WTC11 (cell line): Measurements from ENCODE around the gene TBC1D22A. TPM values are rescaled to one million over a fixed set of nuclear protein-coding genes. Genes with fewer than 3 reads are reported as not detected.

Experiments used
- ATAC-seq: fragments of 200-7000 bp; cut with Tn5 transposase; 2 replicates; pipeline ENCODE4 v1.10.0; 2021; ENCODE audit warnings: mild to moderate bottlenecking, moderate library complexity
- CTCF ChIA-PET: fragments of 300-600 bp; sonication (Branson Sonifier 250); formaldehyde crosslinking; loops from one replicate; lab custom pipeline; 2021; ENCODE audit warnings: antibody characterized with exemption; lab: Charles Lee
- POLR2A ChIA-PET: fragments of 350-600 bp; sonication (Branson Sonifier 250); formaldehyde crosslinking; loops from one replicate; lab custom pipeline; 2021; ENCODE audit warnings: antibody characterized with exemption; lab: Charles Lee
- DNase-seq: peaks from one replicate; pipeline ENCODE4 v3.0.0; 2021; ENCODE audit warnings: low spot score
- H3K27ac Mint-ChIP-seq: 2 replicates; pipeline ENCODE4 v1.8.0; 2021; ENCODE audit warnings: mixed read lengths
- H3K27me3 Mint-ChIP-seq: 2 replicates; pipeline ENCODE4 v1.8.0; 2021; ENCODE audit warnings: low read depth, mild to moderate bottlenecking, moderate library complexity, mixed read lengths
- H3K36me3 Mint-ChIP-seq: 2 replicates; pipeline ENCODE4 v1.8.0; 2021; ENCODE audit warnings: mixed read lengths
- H3K4me1 Mint-ChIP-seq: 2 replicates; pipeline ENCODE4 v1.8.0; 2022; ENCODE audit warnings: mixed read lengths
- H3K4me3 Mint-ChIP-seq: 2 replicates; pipeline ENCODE4 v1.8.0; 2021; ENCODE audit warnings: mild to moderate bottlenecking, moderate library complexity, mixed read lengths
- H3K9me3 Mint-ChIP-seq: 2 replicates; pipeline ENCODE4 v1.8.0; 2021; ENCODE audit warnings: mixed read lengths
- CREM ChIP-seq: sonication (generic); formaldehyde crosslinking; IDR thresholded peaks from 2 replicates; pipeline ENCODE4 v1.8.1; 2022; ENCODE audit warnings: mild to moderate bottlenecking, missing genetic modification reagents, moderate library complexity
- ELF4 ChIP-seq: sonication (generic); formaldehyde crosslinking; IDR thresholded peaks from 2 replicates; pipeline ENCODE4 v1.8.1; 2022; ENCODE audit warnings: low read depth, mild to moderate bottlenecking, moderate library complexity, missing genetic modification reagents
- GTF2I ChIP-seq: fragments of 250-450 bp; sonication (Bioruptor Pico); conservative IDR thresholded peaks from 2 replicates; pipeline ENCODE4 v1.4.0; 2021; ENCODE audit warnings: mild to moderate bottlenecking
- HMGA2 ChIP-seq: fragments of 250-450 bp; sonication (Bioruptor Pico); IDR thresholded peaks from 2 replicates; pipeline ENCODE4 v1.4.0; 2021; ENCODE audit warnings: mild to moderate bottlenecking, moderate library complexity
- JUN ChIP-seq: sonication (generic); formaldehyde crosslinking; IDR thresholded peaks from 2 replicates; pipeline ENCODE4 v1.8.0; 2023; ENCODE audit warnings: mild to moderate bottlenecking, missing genetic modification reagents
- MYBL2 ChIP-seq: sonication (generic); formaldehyde crosslinking; IDR thresholded peaks from 2 replicates; pipeline ENCODE4 v1.8.1; 2023; ENCODE audit warnings: mild to moderate bottlenecking, moderate library complexity, missing genetic modification reagents
- NR1H2 ChIP-seq: sonication (generic); formaldehyde crosslinking; IDR thresholded peaks from 2 replicates; pipeline ENCODE4 v1.9.0; 2021; ENCODE audit warnings: mild to moderate bottlenecking, moderate library complexity, missing genetic modification reagents
- SMAD4 ChIP-seq: sonication (generic); formaldehyde crosslinking; IDR thresholded peaks from 2 replicates; pipeline ENCODE4 v1.8.0; 2022; ENCODE audit warnings: mild to moderate bottlenecking, missing genetic modification reagents
- TEAD4 ChIP-seq: sonication (generic); formaldehyde crosslinking; IDR thresholded peaks from 2 replicates; pipeline ENCODE4 v1.8.0; 2022; ENCODE audit warnings: mild to moderate bottlenecking, missing genetic modification reagents
- ZNF219 ChIP-seq: sonication (generic); formaldehyde crosslinking; IDR thresholded peaks from 2 replicates; pipeline ENCODE4 v1.8.0; 2023; ENCODE audit warnings: missing genetic modification reagents, mild to moderate bottlenecking, borderline replicate concordance
- ZNF671 ChIP-seq: fragments of 250-450 bp; sonication (Bioruptor Pico); IDR thresholded peaks from 2 replicates; pipeline ENCODE4 v1.8.0; 2021; ENCODE audit warnings: mild to moderate bottlenecking
- total RNA-seq: library from RNA; stranded (reverse); gene quantifications from 3 replicates; pipeline ENCODE4 v1.2.3, GENCODE V29; 2021
- TF ChIP-seq, protein P1 (sequence below): sonication (generic); formaldehyde crosslinking; conservative IDR thresholded peaks from 2 replicates; pipeline ENCODE4 v1.8.1; 2023; ENCODE audit warnings: mild to moderate bottlenecking, low read depth, missing genetic modification reagents, moderate library complexity
- TF ChIP-seq, protein P2 (sequence below): sonication (generic); formaldehyde crosslinking; IDR thresholded peaks from 2 replicates; pipeline ENCODE4 v1.8.0; 2022; ENCODE audit warnings: missing genetic modification reagents
- TF ChIP-seq, protein P3 (sequence below): fragments of 250-450 bp; sonication (Bioruptor Pico); IDR thresholded peaks from 2 replicates; pipeline ENCODE4 v1.9.0; 2021; ENCODE audit warnings: moderate library complexity, mild to moderate bottlenecking, inconsistent platforms, borderline replicate concordance
- TF ChIP-seq, protein P4 (sequence below): fragments of 250-450 bp; sonication (Bioruptor Pico); IDR thresholded peaks from 2 replicates; pipeline ENCODE4 v2.1.2; 2022; ENCODE audit warnings: mild to moderate bottlenecking, moderate library complexity
- TF ChIP-seq, protein P5 (sequence below): sonication (generic); formaldehyde crosslinking; IDR thresholded peaks from 2 replicates; pipeline ENCODE4 v1.8.1; 2022; ENCODE audit warnings: missing genetic modification reagents, borderline replicate concordance
- TF ChIP-seq, protein P6 (sequence below): sonication (generic); formaldehyde crosslinking; IDR thresholded peaks from 2 replicates; pipeline ENCODE4 v1.8.0; 2023; ENCODE audit warnings: mild to moderate bottlenecking, missing genetic modification reagents
- TF ChIP-seq, protein P7 (sequence below): sonication (generic); formaldehyde crosslinking; IDR thresholded peaks from 2 replicates; pipeline ENCODE4 v1.8.1; 2023; ENCODE audit warnings: mild to moderate bottlenecking, missing genetic modification reagents

The TBC1D22A gene
- total RNA-seq, 1 experiment from 2014 or later: 18.1 TPM

DNA sequence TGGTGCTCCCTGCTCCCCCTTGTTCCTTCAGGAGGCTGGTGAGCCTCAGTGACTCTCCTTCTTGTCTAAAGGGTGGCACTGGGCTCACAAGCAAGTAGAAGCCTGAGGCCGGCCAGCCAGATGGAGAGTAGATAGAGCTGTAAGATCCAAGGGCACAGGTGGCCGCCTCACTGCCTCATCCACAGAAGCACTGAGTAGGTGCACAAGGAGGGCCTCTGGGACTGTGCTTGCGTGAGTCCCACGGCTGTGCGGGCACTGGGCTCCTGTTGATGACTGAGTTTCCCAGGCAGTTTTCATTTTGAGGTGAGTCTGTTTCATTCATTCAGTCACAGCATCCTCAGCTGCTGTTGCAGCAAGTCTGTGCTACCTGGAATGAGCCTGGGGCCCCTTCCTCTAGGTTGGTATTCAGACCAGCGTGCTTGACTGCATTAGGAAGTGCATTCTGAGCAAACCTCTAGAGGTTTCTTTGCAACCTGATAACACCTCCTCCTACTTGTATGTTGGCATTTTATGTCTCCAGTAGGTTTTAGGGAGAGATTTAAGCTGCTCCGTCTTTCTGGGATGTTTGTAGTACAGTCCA, 184.0 kb downstream of the TBC1D22A start:
- TF ChIP-seq ZNF671 (CRISPR knock-in tag): no peak
- TF ChIP-seq ELF4: no peak
- TF ChIP-seq GTF2I: no peak
- no peak for TF ChIP-seq HMGA2 (CRISPR knock-in tag)
- TF ChIP-seq, protein P1, sequence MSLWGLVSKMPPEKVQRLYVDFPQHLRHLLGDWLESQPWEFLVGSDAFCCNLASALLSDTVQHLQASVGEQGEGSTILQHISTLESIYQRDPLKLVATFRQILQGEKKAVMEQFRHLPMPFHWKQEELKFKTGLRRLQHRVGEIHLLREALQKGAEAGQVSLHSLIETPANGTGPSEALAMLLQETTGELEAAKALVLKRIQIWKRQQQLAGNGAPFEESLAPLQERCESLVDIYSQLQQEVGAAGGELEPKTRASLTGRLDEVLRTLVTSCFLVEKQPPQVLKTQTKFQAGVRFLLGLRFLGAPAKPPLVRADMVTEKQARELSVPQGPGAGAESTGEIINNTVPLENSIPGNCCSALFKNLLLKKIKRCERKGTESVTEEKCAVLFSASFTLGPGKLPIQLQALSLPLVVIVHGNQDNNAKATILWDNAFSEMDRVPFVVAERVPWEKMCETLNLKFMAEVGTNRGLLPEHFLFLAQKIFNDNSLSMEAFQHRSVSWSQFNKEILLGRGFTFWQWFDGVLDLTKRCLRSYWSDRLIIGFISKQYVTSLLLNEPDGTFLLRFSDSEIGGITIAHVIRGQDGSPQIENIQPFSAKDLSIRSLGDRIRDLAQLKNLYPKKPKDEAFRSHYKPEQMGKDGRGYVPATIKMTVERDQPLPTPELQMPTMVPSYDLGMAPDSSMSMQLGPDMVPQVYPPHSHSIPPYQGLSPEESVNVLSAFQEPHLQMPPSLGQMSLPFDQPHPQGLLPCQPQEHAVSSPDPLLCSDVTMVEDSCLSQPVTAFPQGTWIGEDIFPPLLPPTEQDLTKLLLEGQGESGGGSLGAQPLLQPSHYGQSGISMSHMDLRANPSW: no peak
- TF ChIP-seq SMAD4 (CRISPR knock-in tag): no peak
- TF ChIP-seq, protein P2, sequence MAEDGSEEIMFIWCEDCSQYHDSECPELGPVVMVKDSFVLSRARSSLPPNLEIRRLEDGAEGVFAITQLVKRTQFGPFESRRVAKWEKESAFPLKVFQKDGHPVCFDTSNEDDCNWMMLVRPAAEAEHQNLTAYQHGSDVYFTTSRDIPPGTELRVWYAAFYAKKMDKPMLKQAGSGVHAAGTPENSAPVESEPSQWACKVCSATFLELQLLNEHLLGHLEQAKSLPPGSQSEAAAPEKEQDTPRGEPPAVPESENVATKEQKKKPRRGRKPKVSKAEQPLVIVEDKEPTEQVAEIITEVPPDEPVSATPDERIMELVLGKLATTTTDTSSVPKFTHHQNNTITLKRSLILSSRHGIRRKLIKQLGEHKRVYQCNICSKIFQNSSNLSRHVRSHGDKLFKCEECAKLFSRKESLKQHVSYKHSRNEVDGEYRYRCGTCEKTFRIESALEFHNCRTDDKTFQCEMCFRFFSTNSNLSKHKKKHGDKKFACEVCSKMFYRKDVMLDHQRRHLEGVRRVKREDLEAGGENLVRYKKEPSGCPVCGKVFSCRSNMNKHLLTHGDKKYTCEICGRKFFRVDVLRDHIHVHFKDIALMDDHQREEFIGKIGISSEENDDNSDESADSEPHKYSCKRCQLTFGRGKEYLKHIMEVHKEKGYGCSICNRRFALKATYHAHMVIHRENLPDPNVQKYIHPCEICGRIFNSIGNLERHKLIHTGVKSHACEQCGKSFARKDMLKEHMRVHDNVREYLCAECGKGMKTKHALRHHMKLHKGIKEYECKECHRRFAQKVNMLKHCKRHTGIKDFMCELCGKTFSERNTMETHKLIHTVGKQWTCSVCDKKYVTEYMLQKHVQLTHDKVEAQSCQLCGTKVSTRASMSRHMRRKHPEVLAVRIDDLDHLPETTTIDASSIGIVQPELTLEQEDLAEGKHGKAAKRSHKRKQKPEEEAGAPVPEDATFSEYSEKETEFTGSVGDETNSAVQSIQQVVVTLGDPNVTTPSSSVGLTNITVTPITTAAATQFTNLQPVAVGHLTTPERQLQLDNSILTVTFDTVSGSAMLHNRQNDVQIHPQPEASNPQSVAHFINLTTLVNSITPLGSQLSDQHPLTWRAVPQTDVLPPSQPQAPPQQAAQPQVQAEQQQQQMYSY: no peak
- no peaks in the 10 kb centered on the region for H3K27me3 Mint-ChIP-seq
- H3K4me1 Mint-ChIP-seq: peaks cover 26% of the 10 kb centered on the region
- DNase-seq: no peak
- H3K27ac Mint-ChIP-seq: no peak overlapping the region
- ChIA-PET POLR2A (no interaction called here), CTCF (interaction anchor here (1.2 to 1.4 kb wide), 2 partner anchors 66 to 113 kb away, joined by 3 to 5 read pairs; no protein-coding TSS in a partner anchor)
- no peak overlapping the region for H3K4me3 Mint-ChIP-seq
- no peaks in the 10 kb centered on the region; the same call in 1 of the 2 replicates for H3K36me3 Mint-ChIP-seq
- no peaks in the 10 kb centered on the region; the same call in 1 of the 2 replicates for H3K9me3 Mint-ChIP-seq
- no peak for ATAC-seq

DNA sequence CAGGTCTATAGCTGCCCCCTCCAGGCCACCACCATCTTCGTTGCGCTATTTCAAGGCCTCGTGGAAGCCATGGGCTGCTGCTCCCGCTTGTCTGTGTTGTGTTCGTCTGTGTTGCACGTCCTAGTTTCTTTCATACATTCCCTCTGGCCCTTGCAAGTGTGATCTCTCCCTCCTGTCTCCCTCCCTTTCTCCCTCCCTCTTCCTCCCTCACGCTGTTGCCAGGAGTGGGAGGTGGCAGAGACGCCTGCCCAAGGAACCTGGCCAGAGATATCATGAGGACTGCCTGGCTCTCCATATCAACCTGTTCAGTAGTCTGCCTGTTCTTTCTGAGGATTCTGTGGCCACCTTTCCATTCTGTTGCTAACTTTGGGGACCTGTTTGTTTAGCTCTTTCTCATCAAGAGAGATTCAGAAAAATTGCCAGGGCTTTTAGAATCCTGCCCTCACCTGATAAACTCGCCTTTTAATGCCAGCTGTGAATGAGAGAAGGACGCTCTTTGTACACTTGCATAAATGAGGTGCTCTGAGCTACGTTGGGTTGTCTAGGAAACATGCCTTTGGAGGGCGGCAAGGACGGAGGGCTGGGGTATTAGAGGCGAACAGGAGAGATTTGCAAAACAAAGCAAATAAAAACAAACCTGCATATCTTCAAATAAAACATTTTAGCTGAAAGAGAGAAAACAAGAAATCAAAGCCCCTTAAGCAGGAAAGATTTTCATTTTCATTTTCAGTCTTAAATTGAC, 185.2 kb downstream of the TBC1D22A start:
- Mint-ChIP-seq H3K9me3 (no peaks in the 10 kb centered on the region; the same call in 1 of the 2 replicates), H3K4me1 (peaks cover 26% of the 10 kb centered on the region), H3K4me3 (no peak overlapping the region), H3K27me3 (no peaks in the 10 kb centered on the region), H3K36me3 (no peaks in the 10 kb centered on the region; the same call in 1 of the 2 replicates), H3K27ac (peak overlapping the region; percentile 1; the same call in 1 of the 2 replicates)
- CTCF ChIA-PET: interaction anchor here (1.2 kb wide), 1 partner anchor 150 kb away, joined by 3 read pairs; no protein-coding TSS in a partner anchor
- POLR2A ChIA-PET: no interaction called here
- DNase-seq (no peak), ATAC-seq (peak; percentile 32; the same call in 1 of the 2 replicates)
- TF ChIP-seq, protein P3, sequence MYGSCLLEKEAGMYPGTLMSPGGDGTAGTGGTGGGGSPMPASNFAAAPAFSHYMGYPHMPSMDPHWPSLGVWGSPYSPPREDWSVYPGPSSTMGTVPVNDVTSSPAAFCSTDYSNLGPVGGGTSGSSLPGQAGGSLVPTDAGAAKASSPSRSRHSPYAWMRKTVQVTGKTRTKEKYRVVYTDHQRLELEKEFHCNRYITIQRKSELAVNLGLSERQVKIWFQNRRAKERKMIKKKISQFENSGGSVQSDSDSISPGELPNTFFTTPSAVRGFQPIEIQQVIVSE: no peak
- TF ChIP-seq, protein P4, sequence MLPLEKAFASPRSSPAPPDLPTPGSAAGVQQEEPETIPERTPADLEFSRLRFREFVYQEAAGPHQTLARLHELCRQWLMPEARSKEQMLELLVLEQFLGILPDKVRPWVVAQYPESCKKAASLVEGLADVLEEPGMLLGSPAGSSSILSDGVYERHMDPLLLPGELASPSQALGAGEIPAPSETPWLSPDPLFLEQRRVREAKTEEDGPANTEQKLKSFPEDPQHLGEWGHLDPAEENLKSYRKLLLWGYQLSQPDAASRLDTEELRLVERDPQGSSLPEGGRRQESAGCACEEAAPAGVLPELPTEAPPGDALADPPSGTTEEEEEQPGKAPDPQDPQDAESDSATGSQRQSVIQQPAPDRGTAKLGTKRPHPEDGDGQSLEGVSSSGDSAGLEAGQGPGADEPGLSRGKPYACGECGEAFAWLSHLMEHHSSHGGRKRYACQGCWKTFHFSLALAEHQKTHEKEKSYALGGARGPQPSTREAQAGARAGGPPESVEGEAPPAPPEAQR (CRISPR knock-in tag): no peak
- TF ChIP-seq, protein P5, sequence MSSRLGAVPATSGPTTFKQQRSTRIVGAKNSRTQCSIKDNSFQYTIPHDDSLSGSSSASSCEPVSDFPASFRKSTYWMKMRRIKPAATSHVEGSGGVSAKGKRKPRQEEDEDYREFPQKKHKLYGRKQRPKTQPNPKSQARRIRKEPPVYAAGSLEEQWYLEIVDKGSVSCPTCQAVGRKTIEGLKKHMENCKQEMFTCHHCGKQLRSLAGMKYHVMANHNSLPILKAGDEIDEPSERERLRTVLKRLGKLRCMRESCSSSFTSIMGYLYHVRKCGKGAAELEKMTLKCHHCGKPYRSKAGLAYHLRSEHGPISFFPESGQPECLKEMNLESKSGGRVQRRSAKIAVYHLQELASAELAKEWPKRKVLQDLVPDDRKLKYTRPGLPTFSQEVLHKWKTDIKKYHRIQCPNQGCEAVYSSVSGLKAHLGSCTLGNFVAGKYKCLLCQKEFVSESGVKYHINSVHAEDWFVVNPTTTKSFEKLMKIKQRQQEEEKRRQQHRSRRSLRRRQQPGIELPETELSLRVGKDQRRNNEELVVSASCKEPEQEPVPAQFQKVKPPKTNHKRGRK (CRISPR knock-in tag): no peak
- TF ChIP-seq MYBL2 (CRISPR knock-in tag): no peak
- TF ChIP-seq JUN (CRISPR knock-in tag): no peak
- TF ChIP-seq, protein P6, sequence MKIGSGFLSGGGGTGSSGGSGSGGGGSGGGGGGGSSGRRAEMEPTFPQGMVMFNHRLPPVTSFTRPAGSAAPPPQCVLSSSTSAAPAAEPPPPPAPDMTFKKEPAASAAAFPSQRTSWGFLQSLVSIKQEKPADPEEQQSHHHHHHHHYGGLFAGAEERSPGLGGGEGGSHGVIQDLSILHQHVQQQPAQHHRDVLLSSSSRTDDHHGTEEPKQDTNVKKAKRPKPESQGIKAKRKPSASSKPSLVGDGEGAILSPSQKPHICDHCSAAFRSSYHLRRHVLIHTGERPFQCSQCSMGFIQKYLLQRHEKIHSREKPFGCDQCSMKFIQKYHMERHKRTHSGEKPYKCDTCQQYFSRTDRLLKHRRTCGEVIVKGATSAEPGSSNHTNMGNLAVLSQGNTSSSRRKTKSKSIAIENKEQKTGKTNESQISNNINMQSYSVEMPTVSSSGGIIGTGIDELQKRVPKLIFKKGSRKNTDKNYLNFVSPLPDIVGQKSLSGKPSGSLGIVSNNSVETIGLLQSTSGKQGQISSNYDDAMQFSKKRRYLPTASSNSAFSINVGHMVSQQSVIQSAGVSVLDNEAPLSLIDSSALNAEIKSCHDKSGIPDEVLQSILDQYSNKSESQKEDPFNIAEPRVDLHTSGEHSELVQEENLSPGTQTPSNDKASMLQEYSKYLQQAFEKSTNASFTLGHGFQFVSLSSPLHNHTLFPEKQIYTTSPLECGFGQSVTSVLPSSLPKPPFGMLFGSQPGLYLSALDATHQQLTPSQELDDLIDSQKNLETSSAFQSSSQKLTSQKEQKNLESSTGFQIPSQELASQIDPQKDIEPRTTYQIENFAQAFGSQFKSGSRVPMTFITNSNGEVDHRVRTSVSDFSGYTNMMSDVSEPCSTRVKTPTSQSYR (CRISPR knock-in tag): no peak
- no peak for TF ChIP-seq SMAD4 (CRISPR knock-in tag)
- TF ChIP-seq TEAD4 (CRISPR knock-in tag): no peak
- TF ChIP-seq, protein P7, sequence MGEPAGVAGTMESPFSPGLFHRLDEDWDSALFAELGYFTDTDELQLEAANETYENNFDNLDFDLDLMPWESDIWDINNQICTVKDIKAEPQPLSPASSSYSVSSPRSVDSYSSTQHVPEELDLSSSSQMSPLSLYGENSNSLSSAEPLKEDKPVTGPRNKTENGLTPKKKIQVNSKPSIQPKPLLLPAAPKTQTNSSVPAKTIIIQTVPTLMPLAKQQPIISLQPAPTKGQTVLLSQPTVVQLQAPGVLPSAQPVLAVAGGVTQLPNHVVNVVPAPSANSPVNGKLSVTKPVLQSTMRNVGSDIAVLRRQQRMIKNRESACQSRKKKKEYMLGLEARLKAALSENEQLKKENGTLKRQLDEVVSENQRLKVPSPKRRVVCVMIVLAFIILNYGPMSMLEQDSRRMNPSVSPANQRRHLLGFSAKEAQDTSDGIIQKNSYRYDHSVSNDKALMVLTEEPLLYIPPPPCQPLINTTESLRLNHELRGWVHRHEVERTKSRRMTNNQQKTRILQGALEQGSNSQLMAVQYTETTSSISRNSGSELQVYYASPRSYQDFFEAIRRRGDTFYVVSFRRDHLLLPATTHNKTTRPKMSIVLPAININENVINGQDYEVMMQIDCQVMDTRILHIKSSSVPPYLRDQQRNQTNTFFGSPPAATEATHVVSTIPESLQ (CRISPR knock-in tag): no peak
- TF ChIP-seq NR1H2 (CRISPR knock-in tag): no peak
- no peak for TF ChIP-seq ZNF219
- no peak for TF ChIP-seq CREM (CRISPR knock-in tag)
